K562 (cell line): ENCODE measurements around the gene GNPAT. TPM values are rescaled to one million over a fixed set of nuclear protein-coding genes. Genes with fewer than 3 reads are reported as not detected.

Source experiments
- ATAC-seq: fragments of 200-7000 bp; cut with Tn5 transposase; 3 replicates; pipeline ENCODE4 v1.9.1; 2020; ENCODE audit warnings: moderate library complexity
- BruUV-seq: library from RNA; stranded (reverse); fragments of 400-500 nt; replicated peaks from 2 replicates; lab custom pipeline; 2021; lab: Mats Ljungman, UMichigan
- CTCF ChIA-PET: fragments of 300-600 bp; formaldehyde crosslinking; extraction: SDS; loops from one replicate; lab custom pipeline; 2021; ENCODE audit warnings: low intra/inter-chr PET ratio; lab: Yijun Ruan, JAX
- POLR2A ChIA-PET: fragments of 300-600, 350-650 bp; sonication (Branson Sonifier 250); formaldehyde crosslinking; extraction: SDS; loops from one replicate; lab custom pipeline; 2021; ENCODE audit warnings: antibody characterized with exemption, inconsistent platforms; lab: Yijun Ruan, JAX
- DNase-seq, 4 experiments: peaks; one replicate each; pipeline versions ENCODE4 v3.0.0 to v3.0.0-alpha.2; 2011 to 2018; ENCODE audit warnings: low spot score in 3 of 4, mixed read lengths in 3 of 4; ENCODE audit errors: extremely low read depth in 1 of 4
- FAIRE-seq: peaks from 2 replicates; lab custom pipeline; 2011; peaks lifted over from hg19 to GRCh38; lab: Jason Lieb, UNC
- H2AFZ ChIP-seq: 2 replicates; pipeline ENCODE4 v1.6.0; 2011; ENCODE audit warnings: low read depth, low read length, control low read depth, inconsistent platforms
- H3K27ac ChIP-seq: fragments of 200-600 bp; 3 replicates; pipeline ENCODE4 v1.8.0; 2011; ENCODE audit warnings: low read depth, mild to moderate bottlenecking, control low read depth, inconsistent platforms, low read length, moderate library complexity, mixed read lengths; ENCODE audit errors: extremely low read depth
- H3K27me3 ChIP-seq, 2 experiments: fragments of 300-600 bp in 1 of 2; 2 replicates in 1 of 2; 3 replicates in 1 of 2; pipeline versions ENCODE4 v1.6.0 to v1.8.0; 2011; ENCODE audit warnings: inconsistent platforms in 2 of 2, low read length in 2 of 2, mild to moderate bottlenecking in 1 of 2, mixed read lengths in 1 of 2, moderate library complexity in 1 of 2; ENCODE audit not compliant: control insufficient read depth in 2 of 2, insufficient read depth in 2 of 2
- H3K36me3 ChIP-seq: fragments of 300-600 bp; 3 replicates; pipeline ENCODE4 v1.8.0; 2011; ENCODE audit warnings: mild to moderate bottlenecking, low read length, inconsistent platforms; ENCODE audit not compliant: control insufficient read depth, insufficient read depth
- H3K4me1 ChIP-seq, 2 experiments: fragments of 200-600 bp in 1 of 2; replicated peaks in 1 of 2; 2 replicates in 1 of 2; 3 replicates in 1 of 2; pipeline versions ENCODE4 v1.5.1 to v1.8.0; 2011; ENCODE audit warnings: inconsistent platforms in 2 of 2, low read length in 2 of 2, mild to moderate bottlenecking in 1 of 2, mixed read lengths in 1 of 2, moderate library complexity in 1 of 2; ENCODE audit not compliant: control insufficient read depth in 2 of 2, insufficient read depth in 2 of 2
- H3K4me2 ChIP-seq: 2 replicates; pipeline ENCODE4 v1.6.1; 2011; ENCODE audit warnings: low read length, control low read depth, inconsistent platforms, mixed read lengths; ENCODE audit not compliant: insufficient read depth
- H3K4me3 ChIP-seq: fragments of 200-600 bp; sonication (generic), shearing (Covaris generic); 2 replicates; pipeline ENCODE4 v1.5.1; 2016; ENCODE audit warnings: control low read depth, inconsistent platforms
- H3K79me2 ChIP-seq: fragments of 200-600 bp; 3 replicates; pipeline ENCODE4 v1.8.0; 2011; ENCODE audit warnings: low read length, inconsistent platforms; ENCODE audit not compliant: control insufficient read depth, insufficient read depth
- H3K9ac ChIP-seq, 2 experiments: 2 replicates each; pipeline versions ENCODE4 v1.6.0 to v1.6.1; 2011; ENCODE audit warnings: low read depth in 2 of 2, low read length in 2 of 2, control low read depth in 1 of 2, inconsistent platforms in 1 of 2, mild to moderate bottlenecking in 1 of 2, mixed read lengths in 1 of 2; ENCODE audit not compliant: insufficient read depth in 1 of 2
- H3K9me1 ChIP-seq: one replicate; pipeline ENCODE4 v1.6.0; 2011; ENCODE audit warnings: inconsistent platforms, mild to moderate bottlenecking, low read length, moderate library complexity; ENCODE audit not compliant: control insufficient read depth, insufficient read depth
- H3K9me3 ChIP-seq: replicated peaks from 2 replicates; pipeline ENCODE4 v1.5.1; 2011; ENCODE audit warnings: low read depth, low read length, inconsistent platforms; ENCODE audit not compliant: control insufficient read depth, insufficient read depth
- H4K20me1 ChIP-seq: replicated peaks from 2 replicates; pipeline ENCODE4 v1.6.1; 2011; ENCODE audit warnings: low read length, inconsistent platforms, mixed read lengths; ENCODE audit not compliant: control insufficient read depth, insufficient read depth
- ATF1 ChIP-seq, 2 experiments: fragments of 450-650 bp in 1 of 2; IDR thresholded peaks; 2 replicates each; pipeline ENCODE4 v1.6.1; 2016; ENCODE audit warnings: missing compliant biosample characterization in 1 of 2, missing genetic modification characterization in 1 of 2
- BCOR ChIP-seq: fragments of 450-650 bp; IDR thresholded peaks from 2 replicates; pipeline ENCODE4 v1.6.1; 2016
- CBX2 ChIP-seq: fragments of 200-600 bp; sonication (generic); IDR thresholded peaks from one replicate; pipeline ENCODE4 v1.6.1; 2012; ENCODE audit warnings: mild to moderate bottlenecking, low read length, inconsistent platforms; ENCODE audit not compliant: insufficient read depth, poor library complexity, severe bottlenecking
- IRF2 ChIP-seq: sonication (generic); formaldehyde crosslinking; IDR thresholded peaks from 2 replicates; pipeline ENCODE4 v1.8.1; 2022; ENCODE audit warnings: mild to moderate bottlenecking, missing genetic modification reagents
- KDM1A ChIP-seq, 2 experiments: fragments of 450-650 bp; IDR thresholded peaks; 2 replicates each; pipeline ENCODE4 v1.6.1; 2016; ENCODE audit warnings: mild to moderate bottlenecking in 2 of 2
- RNF2 ChIP-seq: sonication (generic); IDR thresholded peaks from 2 replicates; pipeline ENCODE4 v1.6.1; 2016
- SLC30A9 ChIP-seq: fragments of 250-450 bp; sonication (Bioruptor Pico); IDR thresholded peaks from 2 replicates; pipeline ENCODE4 v1.8.0; 2022; ENCODE audit warnings: mild to moderate bottlenecking, moderate library complexity
- SOX6 ChIP-seq: fragments of 450-650 bp; IDR thresholded peaks from 2 replicates; pipeline ENCODE4 v1.6.1; 2014; ENCODE audit warnings: mild to moderate bottlenecking
- ZNF217 ChIP-seq: sonication (generic); formaldehyde crosslinking; IDR thresholded peaks from 2 replicates; pipeline ENCODE4 v1.8.0; 2022; ENCODE audit warnings: mild to moderate bottlenecking, missing genetic modification reagents
- ZNF318 ChIP-seq, 2 experiments: fragments of 450-650 bp; IDR thresholded peaks; 2 replicates each; pipeline ENCODE4 v1.6.1; 2016; ENCODE audit warnings: mild to moderate bottlenecking in 2 of 2, borderline replicate concordance in 1 of 2, low read depth in 1 of 2, moderate library complexity in 1 of 2
- WGBS: fragments of 100-300 bp; shearing (Covaris generic); methylation state at CpG from one replicate; pipeline ENCODE4 v1.1.6; 2016; ENCODE audit warnings: low coverage, mixed read lengths; ENCODE audit not compliant: insufficient coverage; ENCODE audit errors: missing lambda C conversion rate; 5-methylcytosine and 5-hydroxymethylcytosine counted together
- in situ Hi-C: fragments of 300-500 bp; cut with MboI; formaldehyde crosslinking; loops from 4 replicates; pipeline ENCODE4 v1.15.0; 2018; ENCODE audit warnings: inconsistent platforms, mixed read lengths
- intact Hi-C: fragments of 100-400 bp; cut with micrococcal nuclease; formaldehyde crosslinking; loops from 2 replicates; pipeline ENCODE4 v1.14.2; 2022
- polyA plus RNA-seq, 8 experiments: library from polyadenylated mRNA; depleted of rRNA in 4 of 8; stranded (reverse) in 5 of 8; unstranded in 3 of 8; fragments of >200 nt; fragmentation: Nextera tagmentation in 2 of 8; fragmentation: Illumina TruSeq in 1 of 8; extraction: Ambion mirVana in 2 of 8; extraction: Trizol in 1 of 8; gene quantifications; 2 replicates each; pipeline versions ENCODE4 v1.2.1 to v1.2.3, GENCODE V29; 2011 to 2014; ENCODE audit warnings: inconsistent platforms in 1 of 8, missing spikeins in 1 of 8
- total RNA-seq, 7 experiments: library from RNA; depleted of rRNA in 6 of 7; stranded (reverse); fragments of >200 nt in 6 of 7; fragmentation: Illumina TruSeq in 2 of 7; extraction: Trizol in 2 of 7; gene quantifications; 2 replicates each; pipeline versions ENCODE4 v1.2.1 to v1.2.3, GENCODE V29; 2011 to 2021; ENCODE audit warnings: low replicate concordance in 1 of 7
- TF ChIP-seq, protein P1 (sequence below): sonication (generic); formaldehyde crosslinking; IDR thresholded peaks from 2 replicates; pipeline ENCODE4 v1.9.0; 2022; ENCODE audit warnings: mild to moderate bottlenecking, missing genetic modification reagents

The GNPAT gene
- total and polyA plus RNA-seq, 9 of the 15 experiments (the other 6 are each of a cell fraction or from before 2014, with no cell fraction given): 32.1 to 68.8 (median 50.7) TPM

- H2AFZ ChIP-seq: no peak overlapping the region
- intact Hi-C loops (loop anchor here (1.0 to 5.0 kb wide), 3 partner anchors 40 to 163 kb away; no protein-coding TSS in a partner anchor), in situ Hi-C loops (no loop called here)
- H3K27ac ChIP-seq: peak overlapping the region; percentile 5; the same call in 1 of the 3 replicates
- CTCF ChIA-PET: interaction anchor here (0.6 kb wide), 1 partner anchor 133 kb away, joined by 3 read pairs; no protein-coding TSS in a partner anchor
- POLR2A ChIA-PET: interaction anchor here (0.6 to 1.0 kb wide), 5 partner anchors 9 to 154 kb away, joined by 3 to 5 read pairs (median 4); no protein-coding TSS in a partner anchor
- peak; percentile 84 for ATAC-seq
- no peaks in the 10 kb centered on the region for H3K36me3 ChIP-seq
- BruUV-seq: no TSS peak
- no peaks in the 10 kb centered on the region for H3K9me3 ChIP-seq
- H4K20me1 ChIP-seq: peaks cover 8% of the 10 kb centered on the region
- peak; percentile 96 for FAIRE-seq
- H3K9ac ChIP-seq: peak overlapping the region in 1 of 2 experiments; percentile 3; a peak in 2 of 4 replicates
- H3K4me2 ChIP-seq: peak overlapping the region; percentile 47; the same call in 1 of the 2 replicates
- peaks cover 42% of the 10 kb centered on the region in 2 experiments for H3K4me1 ChIP-seq
- H3K79me2 ChIP-seq: no peaks in the 10 kb centered on the region
- 0% methylated on average over 8 of the region's 8 CpGs for WGBS
- peak; percentile 72 to 94 (median 80) for DNase-seq
- no peaks in the 10 kb centered on the region; a peak in 1 of 5 replicates for H3K27me3 ChIP-seq
- H3K9me1 ChIP-seq: no peaks in the 10 kb centered on the region
- no peak overlapping the region for H3K4me3 ChIP-seq
- TF ChIP-seq, protein P1, sequence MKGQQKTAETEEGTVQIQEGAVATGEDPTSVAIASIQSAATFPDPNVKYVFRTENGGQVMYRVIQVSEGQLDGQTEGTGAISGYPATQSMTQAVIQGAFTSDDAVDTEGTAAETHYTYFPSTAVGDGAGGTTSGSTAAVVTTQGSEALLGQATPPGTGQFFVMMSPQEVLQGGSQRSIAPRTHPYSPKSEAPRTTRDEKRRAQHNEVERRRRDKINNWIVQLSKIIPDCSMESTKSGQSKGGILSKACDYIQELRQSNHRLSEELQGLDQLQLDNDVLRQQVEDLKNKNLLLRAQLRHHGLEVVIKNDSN (CRISPR knock-in tag): peak; percentile 58
- no peak for TF ChIP-seq CBX2
- peak; percentile 98 to 99 for TF ChIP-seq KDM1A (IDR thresholded peaks at IDR 0.05)
- TF ChIP-seq ATF1 (CRISPR knock-in tag; IDR thresholded peaks at IDR 0.05): no peak
- peak; percentile 70 for TF ChIP-seq ATF1 (tag; IDR thresholded peaks at IDR 0.05)
- peak in 1 of 2 experiments; percentile 94; a peak in 2 of 4 replicates for TF ChIP-seq ZNF318 (IDR thresholded peaks at IDR 0.05; ENCODE audit: borderline replicate concordance in 1 of 2, low read depth in 1 of 2)
- no peak for TF ChIP-seq ZNF217
- peak; percentile 86 for TF ChIP-seq BCOR
- peak; percentile 98 for TF ChIP-seq SOX6
- TF ChIP-seq RNF2: peak; percentile 62
- no peak for TF ChIP-seq IRF2 (CRISPR knock-in tag)
- no peak for TF ChIP-seq SLC30A9 (CRISPR knock-in tag)
Measured at GRCh38 chr1:231200388-231201031, 40.5 kb upstream of the GNPAT start.
